ENCODE measurements around the gene ZBTB40.

- no peak for TF ChIP-seq CTCF (IDR thresholded peaks at IDR 0.05; ENCODE audit: insufficient read depth, low read length, poor library complexity, severe bottlenecking)
- no peak for TF ChIP-seq EZH2phosphoT487 (conservative IDR thresholded peaks at IDR 0.05; ENCODE audit: low read length)
Measured at GRCh38 chr1:22417466-22417865, 34.2 kb upstream of the ZBTB40 start.
